HG03439 (cell line): Measurements from ENCODE around the gene STK32C.
"Not testable (repeated sequence)": the region's sequence is repeated elsewhere in the genome, so short reads cannot be mapped to it uniquely, and the experiment has no call there.

Experiments used
- ATAC-seq: cut with Tn5 transposase; IDR thresholded peaks from one replicate; pipeline ENCODE4 v1.9.1; 2021; ENCODE audit warnings: mild to moderate bottlenecking, moderate library complexity; ENCODE audit not compliant: unreplicated experiment

STK32C gene

DNA sequence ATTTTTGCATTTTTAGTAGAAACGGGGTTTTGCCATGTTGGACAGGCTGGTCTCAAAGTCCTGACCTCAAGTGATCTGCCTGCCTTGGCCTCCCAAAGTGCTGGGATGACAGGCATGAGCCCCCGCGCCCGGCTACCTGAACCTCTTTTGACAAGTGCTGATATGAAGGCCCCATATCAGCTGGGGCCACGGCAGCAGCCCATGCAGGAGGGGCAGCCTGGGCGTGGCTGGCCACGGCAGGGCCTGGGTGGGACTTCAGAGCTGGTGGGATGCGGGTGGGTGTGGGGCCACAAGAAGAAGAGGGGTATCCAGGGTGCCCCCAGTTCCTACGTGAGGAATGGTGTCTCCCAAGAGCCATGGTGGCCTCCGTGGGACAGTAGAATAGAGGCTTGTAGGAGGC, 31.1 kb upstream of the STK32C start:
- ATAC-seq = no peak

DNA sequence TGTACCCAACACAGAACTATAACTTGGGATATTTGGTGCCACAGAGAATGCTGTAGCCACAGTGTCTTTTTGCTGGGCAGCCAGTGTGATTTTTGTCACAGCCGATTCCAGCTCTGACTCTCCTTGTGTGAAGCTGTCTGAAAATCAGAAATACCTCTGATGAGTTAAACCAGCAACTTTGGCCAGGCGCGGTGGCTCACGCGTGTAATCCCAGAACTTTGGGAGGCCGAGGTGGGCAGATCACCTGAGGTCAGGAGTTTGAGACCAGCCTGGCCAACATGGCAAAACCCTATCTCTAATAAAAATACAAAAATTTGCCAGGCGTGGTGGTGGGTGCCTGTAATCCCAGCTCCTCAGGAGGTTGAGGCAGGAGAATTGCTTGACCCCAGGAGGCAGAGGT, 30.1 kb upstream of the STK32C start:
- ATAC-seq = not testable (repeated sequence)

- no peak for ATAC-seq
Measured at GRCh38 chr10:132336919-132337407, 29.2 kb upstream of the STK32C start.

DNA sequence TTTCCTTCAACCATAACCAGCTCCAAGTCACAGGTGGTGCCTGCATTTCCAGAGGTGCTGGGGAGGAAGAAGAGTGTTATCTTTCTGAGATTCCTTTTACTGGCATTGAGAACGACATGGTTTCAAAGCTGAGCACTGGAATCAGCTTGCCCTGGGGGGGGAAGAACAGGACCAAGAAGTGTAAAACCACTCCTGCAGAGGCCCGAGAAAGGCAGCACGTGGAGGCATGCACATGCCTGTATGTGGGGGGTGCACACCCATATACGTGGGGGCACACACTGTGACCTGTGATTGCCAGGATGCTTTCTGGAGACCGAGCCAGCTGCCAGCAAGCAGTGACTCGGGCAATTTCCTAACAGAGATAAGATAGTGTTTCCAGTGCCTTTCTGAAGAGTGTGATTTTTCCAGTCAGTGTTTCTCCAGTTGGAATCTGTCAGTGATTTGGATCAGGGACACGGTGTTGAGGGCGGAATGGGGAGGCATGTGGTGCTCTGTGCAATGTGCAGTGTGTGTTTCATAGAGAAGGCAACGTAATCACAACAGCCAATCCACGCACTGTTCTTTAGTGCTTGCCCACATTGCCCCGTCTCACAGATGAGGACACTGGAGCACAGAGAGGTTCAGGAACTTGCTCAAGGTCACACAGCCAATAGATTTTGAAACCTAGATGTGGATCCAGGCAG, 28.5 kb upstream of the STK32C start:
- ATAC-seq = no peak

GRCh38 chr10:132335189-132336063, 27.7 kb upstream of the STK32C start:
- no peak for ATAC-seq

GRCh38 chr10:132334631-132335188, 27.0 kb upstream of the STK32C start:
- ATAC-seq = no peak

GRCh38 chr10:132333386-132333785, 25.6 kb upstream of the STK32C start:
- ATAC-seq = no peak

DNA sequence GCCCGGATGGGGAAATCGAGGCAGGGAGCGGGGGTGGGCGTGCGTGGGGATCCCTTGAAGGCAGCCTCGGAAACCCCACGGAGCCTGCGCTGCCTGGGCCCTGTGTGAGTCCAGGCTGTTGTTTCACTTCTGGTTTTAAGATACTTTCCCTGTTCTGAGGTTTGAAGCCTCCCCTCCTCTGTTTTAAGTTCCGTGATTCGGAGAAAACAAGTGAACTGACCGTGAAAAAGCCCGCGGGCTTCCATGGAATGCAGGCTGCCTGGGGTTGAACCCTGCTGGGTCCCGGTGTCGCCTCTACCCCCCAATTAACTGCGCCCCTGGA, 24.6 kb upstream of the STK32C start:
- ATAC-seq = peak; percentile 48

DNA sequence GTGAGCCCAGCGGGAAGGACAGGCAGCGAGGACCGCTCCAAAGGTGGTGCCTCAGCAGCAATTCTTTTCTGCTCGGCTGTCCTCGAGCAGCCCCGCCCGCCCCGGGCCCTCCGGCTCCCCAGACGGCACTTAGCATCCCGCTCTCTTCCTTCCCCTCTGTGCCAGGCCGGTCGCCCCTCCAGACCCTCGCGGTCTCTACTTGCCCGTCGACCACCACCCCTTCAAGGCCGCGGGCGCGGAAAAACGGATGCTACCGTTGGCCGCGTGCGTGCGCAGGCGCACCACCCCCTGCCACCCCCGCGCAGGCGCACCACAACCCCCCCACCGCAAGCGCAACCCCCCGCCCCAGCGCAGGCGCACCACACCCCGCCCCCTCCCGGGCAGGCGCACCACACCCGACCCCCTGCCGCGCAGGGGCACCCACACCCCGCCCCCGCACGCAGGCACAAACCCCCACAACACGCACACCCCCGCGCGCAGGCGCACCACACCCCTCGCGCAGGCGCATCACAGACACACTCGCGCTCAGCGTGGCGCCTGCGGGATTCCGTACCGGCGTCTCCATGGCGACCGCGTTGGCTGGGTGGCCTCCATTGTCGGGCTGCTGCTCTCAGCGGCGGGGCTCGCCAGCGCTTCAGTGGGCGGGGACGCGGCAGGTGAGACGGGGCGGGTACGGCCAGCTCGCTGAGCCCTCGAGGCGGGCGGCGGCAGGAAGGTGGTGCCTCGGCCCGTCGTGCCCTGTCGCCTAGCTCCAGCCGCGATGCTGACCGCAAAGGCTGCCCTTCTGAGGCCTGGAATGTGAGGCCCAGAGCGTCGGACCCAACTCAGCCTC, 24.1 kb upstream of the STK32C start, which contains the start of gene LRRC27:
LRRC27 (plus strand) TSS at position 593 of the 832 bp plus-strand sequence. CDS start 1,332 bp downstream, outside the sequence.
- peak; percentile 86 for ATAC-seq

GRCh38 chr10:132330486-132330833, 22.7 kb upstream of the STK32C start:
- ATAC-seq = no peak

- ATAC-seq = no peak
Measured at GRCh38 chr10:132329565-132330485, 22.1 kb upstream of the STK32C start.

GRCh38 chr10:132328738-132329137, 21.0 kb upstream of the STK32C start:
- no peak for ATAC-seq

DNA sequence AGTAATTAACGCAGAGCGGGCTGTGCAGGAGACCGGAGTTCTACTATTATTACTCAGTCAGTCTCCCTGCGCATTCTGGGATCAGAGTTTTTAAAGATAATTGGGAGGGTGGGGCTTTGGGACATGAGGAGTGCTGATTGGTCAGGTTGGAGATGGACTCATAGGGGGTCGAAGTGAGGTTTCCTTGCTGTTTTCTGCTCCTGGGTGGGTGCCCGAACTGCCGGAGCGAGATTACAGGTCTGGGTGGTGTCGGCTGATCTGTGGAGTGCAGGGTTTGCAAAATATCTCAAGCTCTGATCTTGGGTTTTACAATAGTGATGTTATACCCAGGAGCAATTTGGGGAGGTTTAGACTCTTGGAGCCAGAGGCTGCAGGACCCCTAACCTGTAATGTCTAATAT, 20.4 kb upstream of the STK32C start:
- no peak for ATAC-seq

DNA sequence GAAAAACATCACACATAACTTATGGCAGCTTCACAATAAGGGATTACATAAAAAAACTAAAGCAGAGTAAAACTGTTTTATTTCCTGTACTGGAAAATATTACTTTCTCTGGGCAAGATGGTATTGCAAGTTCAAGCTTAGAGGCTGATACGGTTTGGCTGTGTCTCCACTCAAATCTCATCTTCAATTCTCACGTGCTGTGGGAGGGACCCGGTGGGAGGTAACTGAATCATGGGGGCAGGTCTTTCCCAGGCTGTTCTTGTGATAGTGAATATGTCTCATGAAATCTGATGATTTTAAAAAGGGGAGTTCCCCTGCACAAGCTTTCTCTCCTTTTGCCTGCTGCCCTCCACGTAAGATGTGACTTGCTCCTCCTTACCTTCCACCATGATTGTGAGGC, 19.2 kb upstream of the STK32C start:
- no peak for ATAC-seq

DNA sequence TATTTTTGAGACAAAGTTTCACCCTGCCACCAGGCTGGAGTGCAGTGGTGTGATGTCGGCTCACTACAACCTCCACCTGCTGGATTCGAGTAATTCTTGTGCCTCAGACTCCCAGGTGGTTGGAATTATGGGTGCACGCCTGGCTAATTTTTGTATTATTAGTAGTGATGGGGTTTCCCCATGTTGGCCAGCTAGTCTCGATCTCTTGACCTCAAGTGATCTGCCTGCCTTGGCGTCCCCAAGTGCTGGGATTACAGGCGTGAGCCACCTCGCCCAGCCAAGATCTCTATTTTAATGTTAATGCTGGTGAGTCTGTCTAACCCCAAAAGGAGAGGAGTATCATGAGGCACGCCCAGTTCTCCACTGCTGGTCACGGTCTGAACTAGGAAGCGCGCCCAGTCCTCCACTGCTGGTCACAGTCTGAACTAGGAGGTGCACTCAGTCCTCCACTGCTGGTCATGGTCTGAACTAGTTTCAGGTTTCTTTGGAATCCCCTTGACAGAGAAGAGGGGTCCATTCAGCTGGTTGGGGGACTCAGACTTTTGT, 18.7 kb upstream of the STK32C start:
- ATAC-seq = no peak

DNA sequence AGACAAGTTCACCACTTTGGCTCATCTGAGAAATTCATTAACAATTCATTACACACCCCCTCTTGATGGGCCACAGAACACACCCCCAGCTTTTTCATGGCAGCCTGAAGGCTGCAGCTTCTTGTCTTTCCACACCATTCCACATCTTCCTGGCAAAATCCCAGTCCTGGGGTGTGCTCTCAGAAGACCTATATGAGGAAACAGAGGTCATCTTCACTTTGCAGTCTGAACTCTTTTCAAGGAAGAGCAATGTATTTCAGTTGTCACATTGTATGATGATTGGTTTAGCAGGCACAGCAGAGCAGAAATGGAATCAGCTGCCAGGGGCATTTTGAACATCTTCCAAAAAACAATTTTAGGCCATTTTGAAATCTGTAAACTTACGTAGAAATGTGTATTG, 16.4 kb upstream of the STK32C start:
- no peak for ATAC-seq

DNA sequence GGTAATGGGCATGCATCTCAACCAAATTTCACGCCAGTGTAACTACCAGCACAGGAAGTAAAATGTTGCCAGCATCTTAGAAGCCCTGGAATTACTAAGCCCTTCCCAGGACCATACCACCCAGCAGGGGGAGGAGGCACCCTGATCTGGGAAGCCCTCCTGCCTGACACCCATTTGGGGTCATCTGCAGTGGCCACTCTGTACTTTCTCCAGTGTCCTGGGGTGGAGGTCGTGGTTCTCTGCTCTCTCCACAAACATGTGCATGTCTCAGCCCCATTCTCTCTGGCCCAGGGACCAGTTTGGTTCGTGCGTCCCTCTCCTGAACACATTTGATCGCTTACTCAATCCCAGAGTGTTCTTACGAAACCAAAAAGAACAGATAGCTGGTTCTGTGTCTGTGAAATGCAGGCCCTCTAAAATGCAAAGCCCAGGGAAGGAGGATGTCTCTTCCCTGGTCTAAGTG, 14.9 kb upstream of the STK32C start:
- ATAC-seq = no peak

GRCh38 chr10:132321726-132322125, 14.0 kb upstream of the STK32C start:
- no peak for ATAC-seq

DNA sequence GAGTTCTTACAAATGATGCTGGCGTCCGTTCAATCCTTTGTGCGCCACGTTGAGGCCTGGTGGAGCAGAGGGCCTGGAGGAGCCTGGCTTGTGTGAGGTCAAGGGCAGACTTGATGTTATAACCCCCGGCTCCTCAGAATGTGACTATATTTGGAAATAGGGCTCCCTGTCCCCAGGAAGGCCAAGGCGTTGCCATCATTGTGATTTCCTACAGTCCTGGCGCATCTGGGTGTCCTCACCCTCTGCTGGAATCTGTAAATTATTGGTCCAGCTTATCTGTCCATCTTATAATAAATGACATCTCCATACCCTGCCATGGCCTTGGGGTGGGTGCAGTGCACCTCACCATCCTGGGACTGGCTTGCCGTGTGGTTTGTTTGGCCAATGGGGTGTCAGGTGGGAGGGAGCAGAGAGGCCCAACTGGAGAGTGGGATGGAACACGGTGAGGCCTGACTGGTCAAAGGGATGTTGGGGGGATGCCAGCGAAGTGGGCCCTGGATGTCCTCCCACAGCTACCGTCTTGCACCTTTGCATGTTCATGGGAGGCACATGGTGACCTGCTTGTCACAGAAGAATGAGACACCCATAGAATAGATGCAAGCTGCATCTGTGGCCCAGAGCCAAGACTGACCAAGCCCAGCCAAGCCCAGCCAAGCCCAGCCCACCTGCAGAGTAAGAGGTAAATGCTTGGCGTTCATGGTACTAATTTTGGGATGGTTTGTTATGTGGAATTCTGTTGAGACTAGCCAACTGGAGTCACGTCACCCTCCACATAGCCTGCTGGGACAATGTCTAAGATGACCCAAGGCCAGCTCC, 13.1 kb upstream of the STK32C start:
- peak; percentile 21 for ATAC-seq
